Heart right ventricle (tissue), 16 donors: ENCODE measurements around the gene MAGI2. TPM values are rescaled to one million over a fixed set of nuclear protein-coding genes. Genes with fewer than 3 reads are reported as not detected.

Experiments
- ATAC-seq, 8 donors: fragments of 200-7000 bp; cut with Tn5 transposase; one replicate each; pipeline ENCODE4 v1.9.1; 2020; ENCODE audit warnings: mild to moderate bottlenecking in 8 of 8, moderate library complexity in 8 of 8, moderate number of reproducible peaks in 1 of 8
- DNase-seq, 2 donors: peaks; one replicate each; pipeline ENCODE4 v3.0.0-alpha.2; 2020
- H3K27ac ChIP-seq, 10 donors: fragments of 200-600 bp; sonication (generic) in 2 of 10; one replicate each; pipeline versions ENCODE4 v1.5.0 to v1.8.0; 2020 to 2022; ENCODE audit warnings: mild to moderate bottlenecking in 3 of 10
- H3K27me3 ChIP-seq, 7 donors: fragments of 200-600 bp; one replicate each; pipeline ENCODE4 v1.8.0; 2021 to 2022; ENCODE audit warnings: mild to moderate bottlenecking in 2 of 7
- H3K36me3 ChIP-seq, 9 donors: fragments of 200-600 bp; sonication (generic) in 1 of 9; one replicate each; pipeline versions ENCODE4 v1.5.0 to v1.8.0; 2020 to 2022; ENCODE audit warnings: mild to moderate bottlenecking in 2 of 9
- H3K4me1 ChIP-seq, 9 donors: fragments of 200-600 bp; sonication (generic) in 1 of 9; one replicate each; pipeline versions ENCODE4 v1.5.0 to v1.8.0; 2020 to 2022; ENCODE audit warnings: mild to moderate bottlenecking in 4 of 9
- H3K4me3 ChIP-seq, 10 donors: fragments of 200-600 bp; sonication (generic) in 2 of 10; one replicate each; pipeline versions ENCODE4 v1.5.0 to v1.8.0; 2020 to 2022; ENCODE audit warnings: mild to moderate bottlenecking in 7 of 10, moderate library complexity in 2 of 10
- H3K9me3 ChIP-seq, 11 donors: fragments of 200-600 bp in 10 of 11; sonication (generic) in 2 of 11; one replicate each; pipeline versions ENCODE4 v1.5.0 to v1.8.0; 2013 to 2022; ENCODE audit warnings: mild to moderate bottlenecking in 2 of 11, control low read depth in 1 of 11, moderate library complexity in 1 of 11
- CTCF ChIP-seq, 9 donors: fragments of 200-600 bp; sonication (generic) in 2 of 9; IDR thresholded peaks; one replicate each; pipeline versions ENCODE4 v1.5.0 to v1.8.0; 2021 to 2022; ENCODE audit warnings: antibody characterized with exemption in 9 of 9, mild to moderate bottlenecking in 5 of 9, moderate library complexity in 1 of 9
- WGBS, 2 donors: extraction: QIAGEN DNeasy Blood & Tissue Kit; methylation state at CpG; one replicate each; pipeline ENCODE4 v1.1.7; 2013; ENCODE audit warnings: inconsistent platforms in 1 of 2; 5-methylcytosine and 5-hydroxymethylcytosine counted together
- intact Hi-C, 10 donors: fragments of 100-400 bp; cut with DNase I; formaldehyde crosslinking; loops; one replicate each; pipeline versions ENCODE4 v1.11.1 to v1.14.2; 2022
- polyA plus RNA-seq, 2 donors: library from polyadenylated mRNA; stranded (reverse); fragments of 200-250 nt; gene quantifications; one replicate each; pipeline ENCODE4 v1.2.3, GENCODE V29; 2013
- total RNA-seq, 10 donors: library from RNA; stranded (reverse); fragmentation: NEBNext Ultra II Directional in 3 of 10; extraction: Animal tissue kit (Norgen Biotek cat#: 25700) in 3 of 10; gene quantifications; one replicate each; pipeline versions ENCODE4 v1.2.1 to v1.2.4, GENCODE V29; 2021 to 2023
- donor health status: Arrhythmogenic right ventricular cardiomyopathy.
- donor health status: ischemic (EF 13 %, LVEDD 7.1; RV severe dilation, severe dysfunction).
- donor health status: healthy with polysubstance abuse.
- donor health status: DM: no; HTN: yes; CAD: no.
- donor health status: DM: no; HTN: no; CAD: no.
- donor health status: ischemic (EF 25% LVEDD 6.9; RV normal size, moderate dysfunction).
- donor health status: ischemic (EF 25% LVEDD 5.7; RV mildly dilated, moderate dysfunction).
- donor health status: healthy.
- donor health status: DM: yes; HTN: yes; CAD: no.
- donor health status: Ischemic cardiomyopathy.
- donor health status: ischemic (EF 35%, LVEDD 5.7; RV mildly dilated, moderate dysfunction).
- donor health status: nonischemic (EF 11% LVEDD 7.7; RV severe dilation, severe dysfunction).
- donor health status: DM: yes; HTN: yes; CAD: no.
- donor health status: PGD.
- donor health status: ischemic (EF 29% LVEDD 5.4; RV normal size, mild dysfunction).
- donor health status: nonischemic (EF 23%, LVEDD 6.1; RV moderate dilation, normal function).

The MAGI2 gene
- total and polyA plus RNA-seq, 12 donors: 0.83 to 6.0 (median 4.1) TPM

- TF ChIP-seq CTCF (IDR thresholded peaks at IDR 0.05): no peak
- ATAC-seq: no peak
- Histone ChIP-seq H3K27ac (no peak overlapping the region), H3K4me3 (no peak overlapping the region), H3K36me3 (no peaks in the 10 kb centered on the region), H3K27me3 (no peaks in the 10 kb centered on the region), H3K9me3 (peaks cover 0 to 9% (median 0%) of the 10 kb centered on the region in 11 donors), H3K4me1 (no peaks in the 10 kb centered on the region)
- no peak for DNase-seq
- 92 to 97% methylated on average over 1 of the region's 1 CpG for WGBS, 2 donors
- intact Hi-C loops: loop anchor here in 2 of 10 donors (10.0 kb wide), 2 partner anchors 153 to 713 kb away; partner anchors contain the start of gene MAGI2 (in 1 of the 2)
Observed at GRCh38 chr7:79302293-79302692, 151.2 kb downstream of the MAGI2 start.

DNA sequence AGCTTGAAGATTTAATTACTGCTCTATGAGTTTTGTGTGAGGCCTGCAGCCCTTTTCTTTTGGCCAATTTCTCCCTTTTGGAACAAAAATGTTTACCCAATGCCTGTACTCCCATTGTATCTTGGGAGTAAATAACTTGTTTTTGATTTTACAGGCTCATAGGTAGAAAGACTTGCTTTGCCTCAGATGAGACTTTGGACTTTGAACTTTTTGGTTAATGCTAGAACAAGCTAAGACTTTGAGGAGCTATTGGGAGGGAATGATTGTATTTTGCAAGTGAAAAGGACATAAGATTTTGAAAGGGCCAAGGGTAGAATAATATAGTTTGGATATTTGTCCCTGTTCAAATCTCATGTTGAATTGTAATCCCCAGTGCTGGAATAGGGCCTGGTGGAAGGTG, 152.0 kb downstream of the MAGI2 start:
- ATAC-seq: no peak

GRCh38 chr7:79300573-79300972, 152.9 kb downstream of the MAGI2 start:
- no peak for TF ChIP-seq CTCF (IDR thresholded peaks at IDR 0.05)
- ATAC-seq (no peak), DNase-seq (no peak)
- Histone ChIP-seq H3K27ac (no peak overlapping the region), H3K4me3 (no peak overlapping the region), H3K36me3 (no peaks in the 10 kb centered on the region), H3K4me1 (no peaks in the 10 kb centered on the region), H3K9me3 (peaks cover 0 to 9% (median 0%) of the 10 kb centered on the region in 11 donors), H3K27me3 (no peaks in the 10 kb centered on the region)
- intact Hi-C loops: loop anchor here in 2 of 10 donors (10.0 kb wide), 2 partner anchors 154 to 714 kb away; partner anchors contain the start of gene MAGI2 (in 1 of the 2)

More for the DNA sequence above, 152.0 kb downstream of the MAGI2 start:
- Histone ChIP-seq H3K36me3 (no peaks in the 10 kb centered on the region), H3K4me1 (no peaks in the 10 kb centered on the region), H3K4me3 (no peak overlapping the region), H3K27me3 (no peaks in the 10 kb centered on the region), H3K27ac (no peak overlapping the region), H3K9me3 (peaks cover 0 to 9% (median 0%) of the 10 kb centered on the region in 11 donors)
- intact Hi-C loops: loop anchor here in 2 of 10 donors (10.0 kb wide), 2 partner anchors 153 to 713 kb away; partner anchors contain the start of gene MAGI2 (in 1 of the 2)
- DNase-seq: no peak
- no peak for TF ChIP-seq CTCF (IDR thresholded peaks at IDR 0.05)

DNA sequence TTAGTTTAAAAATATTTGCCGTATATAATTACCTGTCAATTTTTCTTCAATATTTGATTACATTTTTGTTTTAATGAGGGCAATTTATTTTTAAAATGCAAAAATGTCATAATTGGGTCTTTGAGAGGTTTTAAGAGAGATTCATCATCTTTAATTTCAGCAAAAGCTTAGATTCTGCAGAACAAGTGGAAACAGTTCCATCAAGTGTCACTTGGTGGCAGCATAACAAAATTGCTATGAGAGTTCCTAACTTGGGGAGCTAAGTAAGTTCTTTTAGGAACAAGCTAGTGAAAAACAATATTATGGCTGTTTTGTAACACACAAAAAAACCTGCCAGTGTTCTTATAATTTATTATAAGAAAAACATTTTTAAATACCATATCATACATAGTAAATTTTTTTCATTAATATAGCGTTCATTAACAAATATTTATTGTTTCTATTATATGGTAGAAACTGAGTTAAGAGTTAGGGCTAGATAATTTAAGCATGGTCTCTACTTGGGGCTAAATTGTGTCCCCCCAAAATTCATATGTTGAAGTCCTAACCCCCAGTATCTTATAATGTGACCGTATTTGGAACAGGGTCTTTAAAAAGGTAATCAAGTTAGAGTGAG, 155.2 kb downstream of the MAGI2 start:
- TF ChIP-seq CTCF (IDR thresholded peaks at IDR 0.05): peak; percentile 30 to 85 (median 72)
- Histone ChIP-seq H3K9me3 (peaks cover 0 to 9% (median 0%) of the 10 kb centered on the region in 11 donors), H3K36me3 (no peaks in the 10 kb centered on the region), H3K27me3 (no peaks in the 10 kb centered on the region), H3K4me3 (no peak overlapping the region), H3K27ac (no peak overlapping the region), H3K4me1 (no peaks in the 10 kb centered on the region)
- 80 to 87% methylated on average over 3 of the region's 3 CpGs for WGBS, 2 donors
- DNase-seq (peak in 1 of 2 donors; percentile 11), ATAC-seq (no peak)
- intact Hi-C loops: loop anchor here in 4 of 10 donors (5.0 to 10.0 kb wide), 4 partner anchors 337 to 719 kb away; no protein-coding TSS in a partner anchor
